ENCODE measurements around the gene RFX8. TPM values are rescaled to one million over a fixed set of nuclear protein-coding genes. Genes with fewer than 3 reads are reported as not detected.

Gene RFX8
- total and polyA plus RNA-seq, 2 of the 8 experiments (the other 6 are each of a cell fraction or from before 2014, with no cell fraction given) = 0.60 to 0.97 TPM

DNA sequence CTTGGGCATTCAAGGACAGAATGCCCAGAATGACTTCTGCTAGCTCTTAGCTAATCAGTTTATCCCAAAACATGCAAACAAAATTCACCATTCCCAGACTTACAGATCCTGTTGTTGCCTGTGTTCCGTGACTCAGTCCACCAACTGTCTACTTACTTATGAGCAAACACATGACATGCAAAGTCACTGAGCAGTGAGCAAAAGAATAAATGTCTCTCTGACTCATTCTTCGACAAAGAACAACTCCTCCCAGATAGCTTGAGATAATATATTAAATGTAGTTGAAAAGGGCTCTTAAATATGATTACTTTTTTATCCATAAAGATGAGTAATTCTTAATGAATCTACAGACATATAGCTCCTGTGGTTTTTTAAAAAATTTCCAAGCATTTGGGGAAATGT is 78.6 kb downstream of the RFX8 start (continued):
- TF ChIP-seq SAP30 (IDR thresholded peaks at IDR 0.05; ENCODE audit: insufficient read depth, insufficient replicate concordance, low read length) (no peak), FOSL1 (IDR thresholded peaks at IDR 0.05; ENCODE audit: insufficient read depth, low read depth, low read length) (no peak), POLR2AphosphoS5 (IDR thresholded peaks at IDR 0.05; ENCODE audit: low read depth, low read length) (no peak), GTF2F1 (IDR thresholded peaks at IDR 0.05; ENCODE audit: borderline replicate concordance, low read depth, low read length) (no peak), SIX5 (IDR thresholded peaks at IDR 0.05; ENCODE audit: low read depth, low read length) (no peak)

Measured in H1 (cell line).